ENCODE measurements around the gene TMPRSS13.

The TMPRSS13 gene

DNA sequence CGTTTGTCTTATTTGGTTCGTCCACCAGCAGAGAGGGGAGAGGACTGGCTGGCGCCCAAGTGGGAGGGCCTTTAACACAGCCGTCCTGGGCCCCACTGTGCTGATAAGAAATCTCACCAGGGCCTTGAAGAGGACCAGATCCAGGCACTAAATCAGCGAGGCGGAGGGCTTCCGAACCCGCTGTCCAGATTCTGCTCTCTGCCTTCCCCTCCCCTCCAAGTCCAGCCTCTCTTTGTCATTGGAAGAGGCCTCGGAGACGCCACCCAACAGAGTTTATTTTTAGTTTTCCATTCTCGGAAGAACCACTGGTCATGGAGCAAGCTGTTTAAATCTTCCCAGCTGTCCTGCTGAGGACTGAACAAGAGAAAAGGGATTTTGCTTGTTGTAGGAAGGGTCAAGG lies 43.4 kb downstream of the TMPRSS13 start:
- ATAC-seq (ENCODE audit: low read depth), result no peak
- Histone ChIP-seq H3K27ac (ENCODE audit: poor library complexity, severe bottlenecking) (no peak overlapping the region), H3K27me3 (ENCODE audit: insufficient read depth, poor library complexity, severe bottlenecking) (peaks cover 4% of the 10 kb centered on the region), H3K9me3 (ENCODE audit: severe bottlenecking) (no peaks in the 10 kb centered on the region), H3K4me1 (ENCODE audit: insufficient read depth, poor library complexity, severe bottlenecking) (no peaks in the 10 kb centered on the region), H3K4me3 (ENCODE audit: severe bottlenecking) (no peak overlapping the region), H3K36me3 (ENCODE audit: low read depth) (no peaks in the 10 kb centered on the region)
- TF ChIP-seq, protein P1, sequence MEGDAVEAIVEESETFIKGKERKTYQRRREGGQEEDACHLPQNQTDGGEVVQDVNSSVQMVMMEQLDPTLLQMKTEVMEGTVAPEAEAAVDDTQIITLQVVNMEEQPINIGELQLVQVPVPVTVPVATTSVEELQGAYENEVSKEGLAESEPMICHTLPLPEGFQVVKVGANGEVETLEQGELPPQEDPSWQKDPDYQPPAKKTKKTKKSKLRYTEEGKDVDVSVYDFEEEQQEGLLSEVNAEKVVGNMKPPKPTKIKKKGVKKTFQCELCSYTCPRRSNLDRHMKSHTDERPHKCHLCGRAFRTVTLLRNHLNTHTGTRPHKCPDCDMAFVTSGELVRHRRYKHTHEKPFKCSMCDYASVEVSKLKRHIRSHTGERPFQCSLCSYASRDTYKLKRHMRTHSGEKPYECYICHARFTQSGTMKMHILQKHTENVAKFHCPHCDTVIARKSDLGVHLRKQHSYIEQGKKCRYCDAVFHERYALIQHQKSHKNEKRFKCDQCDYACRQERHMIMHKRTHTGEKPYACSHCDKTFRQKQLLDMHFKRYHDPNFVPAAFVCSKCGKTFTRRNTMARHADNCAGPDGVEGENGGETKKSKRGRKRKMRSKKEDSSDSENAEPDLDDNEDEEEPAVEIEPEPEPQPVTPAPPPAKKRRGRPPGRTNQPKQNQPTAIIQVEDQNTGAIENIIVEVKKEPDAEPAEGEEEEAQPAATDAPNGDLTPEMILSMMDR (IDR thresholded peaks at IDR 0.05; ENCODE audit: poor library complexity, severe bottlenecking), result no peak
- no peak for DNase-seq (ENCODE audit: low spot score)

DNA sequence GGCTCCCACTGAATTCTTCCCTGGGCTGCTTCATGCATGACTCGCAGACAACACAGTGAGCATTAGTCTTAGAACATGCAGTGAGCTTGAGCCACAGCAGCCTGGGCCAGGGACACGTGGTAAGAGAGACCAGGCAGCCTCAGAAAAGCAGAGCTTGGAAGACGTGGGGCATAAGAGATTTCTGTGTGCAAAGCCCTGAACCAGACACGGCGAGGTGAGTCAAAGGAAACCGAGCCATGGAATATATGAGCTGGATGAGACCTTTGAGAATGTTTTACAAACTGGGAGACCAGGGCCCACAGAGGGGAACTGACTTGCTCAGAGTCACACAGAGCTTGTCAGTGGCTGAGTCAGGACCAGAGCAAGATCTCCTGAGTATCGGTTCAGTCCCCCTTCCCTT lies 44.2 kb downstream of the TMPRSS13 start:
- ATAC-seq (ENCODE audit: low read depth), result no peak
- Histone ChIP-seq H3K36me3 (ENCODE audit: low read depth) (no peaks in the 10 kb centered on the region), H3K4me3 (ENCODE audit: severe bottlenecking) (no peak overlapping the region), H3K27ac (ENCODE audit: poor library complexity, severe bottlenecking) (no peak overlapping the region), H3K27me3 (ENCODE audit: insufficient read depth, poor library complexity, severe bottlenecking) (peaks cover 4% of the 10 kb centered on the region), H3K4me1 (ENCODE audit: insufficient read depth, poor library complexity, severe bottlenecking) (no peaks in the 10 kb centered on the region), H3K9me3 (ENCODE audit: severe bottlenecking) (no peaks in the 10 kb centered on the region)
- DNase-seq (ENCODE audit: low spot score), result no peak
- TF ChIP-seq, protein P1 (IDR thresholded peaks at IDR 0.05; ENCODE audit: poor library complexity, severe bottlenecking), result no peak

DNA sequence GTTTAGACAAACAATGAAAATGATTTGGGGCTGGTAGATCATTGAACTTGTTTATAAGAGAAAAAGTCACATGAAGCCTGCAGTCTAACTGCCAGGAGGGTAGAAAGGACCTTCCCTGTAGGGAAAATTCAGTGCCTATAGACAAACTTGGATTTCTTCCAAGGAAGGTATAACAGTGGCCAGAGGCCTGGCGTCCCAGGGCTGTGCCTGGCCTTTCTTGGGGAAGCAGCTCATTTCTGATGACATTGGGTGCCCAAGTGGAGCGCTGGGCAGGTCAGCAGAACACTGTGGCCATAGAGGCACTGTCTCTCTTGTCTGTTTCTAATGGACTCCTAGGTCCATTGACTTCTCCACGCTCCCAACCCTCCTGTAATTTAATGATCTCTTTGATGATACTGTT lies 46.1 kb downstream of the TMPRSS13 start:
- ATAC-seq (ENCODE audit: low read depth) (no peak), DNase-seq (ENCODE audit: low spot score) (no peak)
- Histone ChIP-seq H3K27ac (ENCODE audit: poor library complexity, severe bottlenecking) (no peak overlapping the region), H3K27me3 (ENCODE audit: insufficient read depth, poor library complexity, severe bottlenecking) (peaks cover 8% of the 10 kb centered on the region), H3K36me3 (ENCODE audit: low read depth) (no peaks in the 10 kb centered on the region), H3K4me3 (ENCODE audit: severe bottlenecking) (no peak overlapping the region), H3K9me3 (ENCODE audit: severe bottlenecking) (no peaks in the 10 kb centered on the region), H3K4me1 (ENCODE audit: insufficient read depth, poor library complexity, severe bottlenecking) (no peaks in the 10 kb centered on the region)
- TF ChIP-seq, protein P1 (IDR thresholded peaks at IDR 0.05; ENCODE audit: poor library complexity, severe bottlenecking), result no peak

DNA sequence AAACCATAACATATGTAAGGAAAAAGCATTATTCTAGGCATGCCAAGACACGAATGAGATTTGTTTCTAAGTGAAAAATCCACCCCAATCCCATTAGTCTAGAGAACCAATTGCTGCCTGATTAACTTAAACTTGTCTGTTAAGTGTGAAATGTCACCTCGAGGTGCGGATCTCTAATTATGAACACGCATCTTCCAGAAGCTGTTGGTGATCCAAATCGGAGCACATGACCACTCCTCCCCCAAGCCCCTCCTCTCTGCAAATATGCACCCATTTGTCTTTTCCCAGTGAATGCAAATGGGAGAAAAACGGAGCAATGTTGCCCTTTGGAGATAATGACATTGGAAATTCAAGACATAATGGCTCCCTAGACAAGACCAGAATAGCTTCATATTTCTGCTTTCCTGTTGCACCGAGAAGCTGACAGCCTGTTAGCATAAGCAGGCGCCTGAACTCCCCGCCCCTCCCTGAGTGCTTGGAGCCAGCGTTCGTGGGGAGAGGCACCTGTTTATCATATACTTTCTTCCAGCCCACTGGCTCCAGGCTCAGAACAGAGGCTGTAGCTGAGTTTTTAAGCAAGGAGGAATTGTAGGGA lies 46.8 kb downstream of the TMPRSS13 start:
- DNase-seq (ENCODE audit: low spot score), result no peak
- no peak for ATAC-seq (ENCODE audit: low read depth)

DNA sequence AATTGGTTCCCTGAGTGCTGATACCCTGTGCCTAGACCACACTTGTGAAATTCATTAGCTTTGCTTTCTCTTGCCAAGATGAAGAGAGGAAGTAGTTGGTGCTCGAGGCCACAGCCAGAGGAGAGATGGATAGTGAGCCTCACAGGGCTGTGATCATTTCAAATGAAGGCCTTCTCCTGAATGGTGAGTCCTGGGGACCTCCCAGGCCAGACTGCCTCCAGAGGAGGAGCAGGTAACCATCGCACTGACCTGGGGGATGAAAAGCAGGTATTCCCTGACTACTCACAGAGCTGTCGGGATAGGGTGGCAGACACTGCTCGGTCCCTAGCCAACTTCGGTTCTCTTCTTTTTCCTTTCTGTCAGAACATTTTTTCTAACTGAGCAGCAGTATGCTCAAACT lies 48.0 kb downstream of the TMPRSS13 start:
- ATAC-seq (ENCODE audit: low read depth), result no peak
- TF ChIP-seq, protein P1 (IDR thresholded peaks at IDR 0.05; ENCODE audit: poor library complexity, severe bottlenecking), result no peak
- Histone ChIP-seq H3K4me1 (ENCODE audit: insufficient read depth, poor library complexity, severe bottlenecking) (no peaks in the 10 kb centered on the region), H3K27me3 (ENCODE audit: insufficient read depth, poor library complexity, severe bottlenecking) (peaks cover 25% of the 10 kb centered on the region), H3K27ac (ENCODE audit: poor library complexity, severe bottlenecking) (no peak overlapping the region), H3K9me3 (ENCODE audit: severe bottlenecking) (no peaks in the 10 kb centered on the region), H3K4me3 (ENCODE audit: severe bottlenecking) (no peak overlapping the region), H3K36me3 (ENCODE audit: low read depth) (no peaks in the 10 kb centered on the region)
- no peak for DNase-seq (ENCODE audit: low spot score)

More for the DNA sequence above, 46.8 kb downstream of the TMPRSS13 start:
- Histone ChIP-seq H3K36me3 (ENCODE audit: low read depth) (no peaks in the 10 kb centered on the region), H3K9me3 (ENCODE audit: severe bottlenecking) (no peaks in the 10 kb centered on the region), H3K27me3 (ENCODE audit: insufficient read depth, poor library complexity, severe bottlenecking) (peaks cover 14% of the 10 kb centered on the region), H3K27ac (ENCODE audit: poor library complexity, severe bottlenecking) (no peak overlapping the region), H3K4me3 (ENCODE audit: severe bottlenecking) (no peak overlapping the region), H3K4me1 (ENCODE audit: insufficient read depth, poor library complexity, severe bottlenecking) (no peaks in the 10 kb centered on the region)
- TF ChIP-seq, protein P1 (IDR thresholded peaks at IDR 0.05; ENCODE audit: poor library complexity, severe bottlenecking), result no peak

Data from RWPE2 (cell line).